ENCODE data around the gene MNS1. TPM values are rescaled to one million over a fixed set of nuclear protein-coding genes. Genes with fewer than 3 reads are reported as not detected.

Gene MNS1
- total and polyA plus RNA-seq, 9 of the 15 experiments (the other 6 are each of a cell fraction or from before 2014, with no cell fraction given), result 1.1 to 10.3 (median 2.5) TPM

GRCh38 chr15:56393277-56393676 lies 71.7 kb downstream of the MNS1 start:
- no peaks in the 10 kb centered on the region for H3K4me1 ChIP-seq (replicated peaks in 1 of 2; ENCODE audit: control insufficient read depth in 2 of 2, insufficient read depth in 2 of 2, low read length in 2 of 2)
- DNase-seq (ENCODE audit: extremely low read depth in 1 of 4, low spot score in 3 of 4) (no peak), ATAC-seq (no peak), FAIRE-seq (no peak)
- no peaks in the 10 kb centered on the region for H3K27me3 ChIP-seq (ENCODE audit: control insufficient read depth in 2 of 2, insufficient read depth in 2 of 2, low read length in 2 of 2)
- H2AFZ ChIP-seq (ENCODE audit: low read depth, low read length), result no peak overlapping the region
- H4K20me1 ChIP-seq (replicated peaks; ENCODE audit: control insufficient read depth, insufficient read depth, low read length), result no peaks in the 10 kb centered on the region
- POLR2A ChIA-PET, result interaction anchor here (0.7 kb wide), 1 partner anchor 1673 kb away, joined by 3 read pairs; no protein-coding TSS in a partner anchor
- BruUV-seq (replicated peaks), result no TSS peak
- no peak for TF ChIP-seq ZNF398 (CRISPR knock-in tag; IDR thresholded peaks at IDR 0.05)
- TF ChIP-seq TRIM24 (IDR thresholded peaks at IDR 0.05), result no peak
- TF ChIP-seq ZNF277 (CRISPR knock-in tag; IDR thresholded peaks at IDR 0.05; ENCODE audit: borderline replicate concordance), result no peak
- TF ChIP-seq ZBTB12 (CRISPR knock-in tag; IDR thresholded peaks at IDR 0.05), result no peak
- TF ChIP-seq DDX20 (tag; IDR thresholded peaks at IDR 0.05; ENCODE audit: low read depth), result no peak
- intact Hi-C loops (cut with micrococcal nuclease), result no loop called here
- H3K79me2 ChIP-seq (ENCODE audit: control insufficient read depth, insufficient read depth, low read length), result no peaks in the 10 kb centered on the region
- no peaks in the 10 kb centered on the region for H3K9me3 ChIP-seq (replicated peaks; ENCODE audit: control insufficient read depth, insufficient read depth, low read depth, low read length)
- in situ Hi-C loops (cut with MboI), result no loop called here
- WGBS (ENCODE audit: insufficient coverage, low coverage, missing lambda C conversion rate), result 25% methylated on average over 1 of the region's 1 CpG
- no peaks in the 10 kb centered on the region for H3K36me3 ChIP-seq (ENCODE audit: control insufficient read depth, insufficient read depth, low read length)
- no peak overlapping the region for H3K9ac ChIP-seq (ENCODE audit: insufficient read depth in 1 of 2, low read depth in 2 of 2, low read length in 2 of 2)
- H3K27ac ChIP-seq (ENCODE audit: extremely low read depth, low read depth, low read length), result no peak overlapping the region
- no peak overlapping the region for H3K4me3 ChIP-seq
- no peak overlapping the region for H3K4me2 ChIP-seq (ENCODE audit: insufficient read depth, low read length)
- CTCF ChIA-PET (ENCODE audit: low intra/inter-chr PET ratio), result no interaction called here
- H3K9me1 ChIP-seq (ENCODE audit: control insufficient read depth, insufficient read depth, low read length), result no peaks in the 10 kb centered on the region

Data from K562 (cell line).